Vagina (tissue), 2 donors: ENCODE measurements around the gene TMOD3. TPM values are rescaled to one million over a fixed set of nuclear protein-coding genes. Genes with fewer than 3 reads are reported as not detected.

Experiments
- DNase-seq, 2 donors: peaks; one replicate each; pipeline ENCODE4 v3.0.0-alpha.2; 2017; ENCODE audit errors: extremely low spot score in 2 of 2
- H3K27ac ChIP-seq: fragments of 200-600 bp; sonication (generic); one replicate; pipeline ENCODE4 v1.5.1; 2019
- H3K27me3 ChIP-seq: fragments of 200-600 bp; sonication (generic); one replicate; pipeline ENCODE4 v1.5.1; 2019
- H3K36me3 ChIP-seq, 2 donors: fragments of 200-600 bp; sonication (generic); one replicate each; pipeline ENCODE4 v1.5.1; 2017 to 2019
- H3K4me1 ChIP-seq: fragments of 200-600 bp; sonication (generic); one replicate; pipeline ENCODE4 v1.5.1; 2019
- H3K4me3 ChIP-seq, 2 donors: fragments of 200-600 bp; sonication (generic); 1 replicate in 1 of 2; 2 replicates in 1 of 2; pipeline ENCODE4 v1.5.1; 2016 to 2019
- H3K9me3 ChIP-seq: fragments of 200-600 bp; sonication (generic); one replicate; pipeline ENCODE4 v1.5.1; 2019
- CTCF ChIP-seq, 3 experiments: fragments of 450-650 bp in 2 of 3; fragments of 200-600 bp in 1 of 3; sonication (generic) in 1 of 3; IDR thresholded peaks; one replicate each; pipeline ENCODE4 v1.5.1; 2017 to 2019; ENCODE audit warnings: antibody characterized with exemption in 3 of 3, mild to moderate bottlenecking in 2 of 3, moderate library complexity in 2 of 3
- POLR2A ChIP-seq, 2 donors: fragments of 450-650 bp; IDR thresholded peaks; one replicate each; pipeline ENCODE4 v1.6.1; 2017; ENCODE audit warnings: antibody characterized with exemption in 2 of 2, mild to moderate bottlenecking in 2 of 2, moderate library complexity in 2 of 2
- POLR2AphosphoS5 ChIP-seq, 2 donors: sonication (generic); formaldehyde crosslinking; IDR thresholded peaks; one replicate each; pipeline ENCODE4 v1.9.0; 2017; ENCODE audit warnings: antibody characterized with exemption in 2 of 2, mild to moderate bottlenecking in 2 of 2, low read depth in 1 of 2; ENCODE audit not compliant: insufficient read depth in 1 of 2
- intact Hi-C: fragments of 100-400 bp; cut with DNase I; formaldehyde crosslinking; loops from one replicate; pipeline ENCODE4 v1.15.1; 2023
- total RNA-seq: library from RNA; depleted of rRNA; stranded (reverse); fragments of >200 nt; gene quantifications from one replicate; pipeline ENCODE4 v1.2.3, GENCODE V29; 2016

Gene TMOD3
- total RNA-seq = 28.5 TPM

- Histone ChIP-seq H3K36me3 (no peaks in the 10 kb centered on the region), H3K27me3 (no peaks in the 10 kb centered on the region), H3K9me3 (no peaks in the 10 kb centered on the region), H3K4me3 (peak within 1 kb of the TSS; percentile 88 to 96), H3K4me1 (peaks cover 37% of the 10 kb centered on the region), H3K27ac (peak within 1 kb of the TSS; percentile 97)
- peak in 1 of 2 donors; percentile 95 for DNase-seq
- TF ChIP-seq CTCF (IDR thresholded peaks at IDR 0.05) = peak in 1 of 3 experiments; percentile 26
- TF ChIP-seq POLR2A (IDR thresholded peaks at IDR 0.05) = peak in 1 of 2 donors; percentile 88
- TF ChIP-seq POLR2AphosphoS5 (IDR thresholded peaks at IDR 0.05; ENCODE audit: insufficient read depth in 1 of 2, low read depth in 1 of 2) = peak; percentile 90 to 98
- intact Hi-C loops = no loop called here
Observed at GRCh38 chr15:51829376-51830275, at the start of gene TMOD3. TMOD3 (plus strand) TSS chr15:51829653; CDS start chr15:51862885, 33,232 bp downstream.

DNA sequence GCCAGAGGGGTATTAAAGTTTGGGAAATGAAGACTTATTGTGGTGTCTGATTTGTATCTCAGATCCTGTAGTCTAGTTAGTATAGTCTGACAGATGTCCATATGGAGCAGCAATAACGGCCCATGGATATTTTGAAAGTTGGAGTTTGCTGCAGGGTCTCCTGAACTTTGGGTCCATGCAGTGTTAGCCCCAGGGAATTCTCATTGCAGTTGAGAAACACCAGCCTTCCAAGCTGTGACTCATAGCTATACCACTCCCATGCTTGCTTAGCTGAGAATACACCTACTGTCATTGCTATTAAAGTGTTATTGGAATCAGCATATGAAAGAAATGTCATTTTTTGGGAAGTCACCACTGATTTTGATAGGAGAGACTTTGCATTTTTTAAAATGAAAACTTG, 48.8 kb upstream of the TMOD3 start:
- Histone ChIP-seq H3K9me3 (no peaks in the 10 kb centered on the region), H3K27me3 (no peaks in the 10 kb centered on the region), H3K4me1 (peaks cover 6% of the 10 kb centered on the region), H3K36me3 (peaks cover 0 to 33% of the 10 kb centered on the region in 2 donors), H3K4me3 (no peak overlapping the region), H3K27ac (no peak overlapping the region)
- intact Hi-C loops = no loop called here
- TF ChIP-seq POLR2A (IDR thresholded peaks at IDR 0.05) (no peak), POLR2AphosphoS5 (IDR thresholded peaks at IDR 0.05; ENCODE audit: insufficient read depth in 1 of 2, low read depth in 1 of 2) (no peak), CTCF (IDR thresholded peaks at IDR 0.05) (no peak)
- no peak for DNase-seq

GRCh38 chr15:51781506-51781905, 47.9 kb upstream of the TMOD3 start:
- Histone ChIP-seq H3K9me3 (no peaks in the 10 kb centered on the region), H3K36me3 (peaks cover 0 to 37% of the 10 kb centered on the region in 2 donors), H3K27me3 (no peaks in the 10 kb centered on the region), H3K4me3 (no peak overlapping the region), H3K4me1 (peaks cover 5% of the 10 kb centered on the region), H3K27ac (no peak overlapping the region)
- no peak for TF ChIP-seq CTCF (IDR thresholded peaks at IDR 0.05)
- no peak for TF ChIP-seq POLR2A (IDR thresholded peaks at IDR 0.05)
- no peak for TF ChIP-seq POLR2AphosphoS5 (IDR thresholded peaks at IDR 0.05; ENCODE audit: insufficient read depth in 1 of 2, low read depth in 1 of 2)
- intact Hi-C loops = no loop called here
- no peak for DNase-seq

- TF ChIP-seq POLR2AphosphoS5 (IDR thresholded peaks at IDR 0.05; ENCODE audit: insufficient read depth in 1 of 2, low read depth in 1 of 2) (no peak), POLR2A (IDR thresholded peaks at IDR 0.05) (no peak), CTCF (IDR thresholded peaks at IDR 0.05) (no peak)
Observed at GRCh38 chr15:51782357-51782896, 47.0 kb upstream of the TMOD3 start.

More at GRCh38 chr15:51782357-51782896, 47.0 kb upstream of the TMOD3 start:
- Histone ChIP-seq H3K27me3 (no peaks in the 10 kb centered on the region), H3K27ac (no peak overlapping the region), H3K9me3 (no peaks in the 10 kb centered on the region), H3K4me3 (no peak overlapping the region), H3K36me3 (peaks cover 0 to 47% of the 10 kb centered on the region in 2 donors), H3K4me1 (no peaks in the 10 kb centered on the region)
- no peak for DNase-seq
- intact Hi-C loops = no loop called here
